ENCODE data around the gene DAW1.

DNA sequence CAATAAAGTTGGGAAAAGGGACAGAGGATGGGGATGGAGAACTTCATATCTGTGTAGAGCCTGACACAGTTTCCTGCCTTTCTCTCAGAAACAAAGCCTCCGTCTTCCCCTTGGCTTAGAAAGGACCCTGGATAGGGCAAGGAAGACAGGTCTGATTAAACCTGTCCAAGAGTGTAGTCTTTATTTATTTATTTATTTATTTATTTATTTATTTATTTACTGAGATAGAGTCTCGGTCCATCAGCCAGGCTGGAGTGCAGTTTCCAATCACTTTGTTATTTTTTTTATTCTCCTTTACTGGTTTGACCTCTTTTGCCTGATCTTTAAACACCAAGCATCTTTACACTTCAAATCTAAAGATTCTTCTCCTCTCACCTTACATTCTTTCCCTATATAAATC, 47.5 kb upstream of the DAW1 start:
- TF ChIP-seq EZH2phosphoT487 (IDR thresholded peaks at IDR 0.05; ENCODE audit: borderline replicate concordance, low read length), result no peak
- TF ChIP-seq, protein P1, sequence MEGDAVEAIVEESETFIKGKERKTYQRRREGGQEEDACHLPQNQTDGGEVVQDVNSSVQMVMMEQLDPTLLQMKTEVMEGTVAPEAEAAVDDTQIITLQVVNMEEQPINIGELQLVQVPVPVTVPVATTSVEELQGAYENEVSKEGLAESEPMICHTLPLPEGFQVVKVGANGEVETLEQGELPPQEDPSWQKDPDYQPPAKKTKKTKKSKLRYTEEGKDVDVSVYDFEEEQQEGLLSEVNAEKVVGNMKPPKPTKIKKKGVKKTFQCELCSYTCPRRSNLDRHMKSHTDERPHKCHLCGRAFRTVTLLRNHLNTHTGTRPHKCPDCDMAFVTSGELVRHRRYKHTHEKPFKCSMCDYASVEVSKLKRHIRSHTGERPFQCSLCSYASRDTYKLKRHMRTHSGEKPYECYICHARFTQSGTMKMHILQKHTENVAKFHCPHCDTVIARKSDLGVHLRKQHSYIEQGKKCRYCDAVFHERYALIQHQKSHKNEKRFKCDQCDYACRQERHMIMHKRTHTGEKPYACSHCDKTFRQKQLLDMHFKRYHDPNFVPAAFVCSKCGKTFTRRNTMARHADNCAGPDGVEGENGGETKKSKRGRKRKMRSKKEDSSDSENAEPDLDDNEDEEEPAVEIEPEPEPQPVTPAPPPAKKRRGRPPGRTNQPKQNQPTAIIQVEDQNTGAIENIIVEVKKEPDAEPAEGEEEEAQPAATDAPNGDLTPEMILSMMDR (IDR thresholded peaks at IDR 0.05; ENCODE audit: low read depth, low read length, poor library complexity, severe bottlenecking), result no peak
